GM12872 (cell line): ENCODE data around the gene RAI1.

ENCODE experiments used
- TF ChIP-seq, protein P1 (sequence below): IDR thresholded peaks from 3 replicates; pipeline ENCODE4 v1.5.1; 2011; ENCODE audit warnings: low read depth, mild to moderate bottlenecking, low read length, moderate library complexity; ENCODE audit not compliant: insufficient read depth

Gene RAI1

GRCh38 chr17:17815436-17816200 is 134.4 kb downstream of the RAI1 start:
- TF ChIP-seq, protein P1, sequence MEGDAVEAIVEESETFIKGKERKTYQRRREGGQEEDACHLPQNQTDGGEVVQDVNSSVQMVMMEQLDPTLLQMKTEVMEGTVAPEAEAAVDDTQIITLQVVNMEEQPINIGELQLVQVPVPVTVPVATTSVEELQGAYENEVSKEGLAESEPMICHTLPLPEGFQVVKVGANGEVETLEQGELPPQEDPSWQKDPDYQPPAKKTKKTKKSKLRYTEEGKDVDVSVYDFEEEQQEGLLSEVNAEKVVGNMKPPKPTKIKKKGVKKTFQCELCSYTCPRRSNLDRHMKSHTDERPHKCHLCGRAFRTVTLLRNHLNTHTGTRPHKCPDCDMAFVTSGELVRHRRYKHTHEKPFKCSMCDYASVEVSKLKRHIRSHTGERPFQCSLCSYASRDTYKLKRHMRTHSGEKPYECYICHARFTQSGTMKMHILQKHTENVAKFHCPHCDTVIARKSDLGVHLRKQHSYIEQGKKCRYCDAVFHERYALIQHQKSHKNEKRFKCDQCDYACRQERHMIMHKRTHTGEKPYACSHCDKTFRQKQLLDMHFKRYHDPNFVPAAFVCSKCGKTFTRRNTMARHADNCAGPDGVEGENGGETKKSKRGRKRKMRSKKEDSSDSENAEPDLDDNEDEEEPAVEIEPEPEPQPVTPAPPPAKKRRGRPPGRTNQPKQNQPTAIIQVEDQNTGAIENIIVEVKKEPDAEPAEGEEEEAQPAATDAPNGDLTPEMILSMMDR, result no peak

- TF ChIP-seq, protein P1, result no peak
These were observed 135.1 kb downstream of the RAI1 start for GRCh38 chr17:17816240-17816814.

- TF ChIP-seq, protein P1, result no peak
These were observed 135.7 kb downstream of the RAI1 start for GRCh38 chr17:17816831-17817551.

GRCh38 chr17:17817552-17817947 is 136.3 kb downstream of the RAI1 start:
- TF ChIP-seq, protein P1, result no peak

- TF ChIP-seq, protein P1, result no peak
These were observed 136.8 kb downstream of the RAI1 start for GRCh38 chr17:17818088-17818526.

DNA sequence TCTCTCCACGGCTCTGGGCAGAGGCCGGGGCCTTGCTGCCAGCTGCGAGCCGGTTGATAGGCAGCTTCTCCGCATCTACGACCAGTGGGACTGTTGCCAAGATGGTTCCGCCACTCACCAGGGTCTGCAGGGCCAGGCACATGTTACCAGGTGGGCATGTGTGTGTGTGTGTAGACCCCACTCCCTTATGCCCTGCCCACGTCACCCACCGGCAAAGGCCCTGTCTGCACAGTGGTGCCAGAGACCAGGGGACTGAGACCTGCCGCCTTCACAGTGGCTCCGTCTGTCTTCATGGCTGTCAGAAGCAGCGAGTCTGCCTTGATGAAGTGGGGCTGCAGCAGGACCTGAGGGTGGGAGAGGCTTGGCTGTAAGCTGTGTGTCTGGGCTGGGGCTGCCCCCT is 137.9 kb downstream of the RAI1 start:
- TF ChIP-seq, protein P1, result no peak

DNA sequence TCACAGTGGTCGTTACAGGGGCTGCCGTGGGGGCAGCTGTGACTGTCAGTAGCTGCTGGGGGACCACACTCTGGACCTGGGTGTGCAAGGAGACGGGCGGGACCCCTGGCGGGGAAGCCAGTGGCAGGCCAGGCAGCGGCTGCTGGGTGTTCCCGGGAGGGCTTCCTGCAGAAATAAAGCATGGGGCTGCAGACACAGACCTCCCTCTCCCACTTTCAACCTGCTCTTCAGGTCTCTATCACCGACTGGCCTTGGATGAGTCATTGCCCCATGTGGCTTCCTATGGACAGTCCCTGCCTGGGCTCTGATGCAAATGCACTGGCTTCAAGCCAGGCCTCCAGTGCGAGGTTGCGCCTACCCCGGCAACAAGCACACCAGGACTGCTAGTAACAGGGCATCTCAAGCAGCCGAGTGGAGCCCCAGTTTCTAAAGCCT is 138.3 kb downstream of the RAI1 start:
- TF ChIP-seq, protein P1, result no peak
